ENCODE data around the gene CCDC154.
A peak's percentile ranks its signal among the peaks of the same experiment; 100 is the strongest.

CCDC154 gene

DNA sequence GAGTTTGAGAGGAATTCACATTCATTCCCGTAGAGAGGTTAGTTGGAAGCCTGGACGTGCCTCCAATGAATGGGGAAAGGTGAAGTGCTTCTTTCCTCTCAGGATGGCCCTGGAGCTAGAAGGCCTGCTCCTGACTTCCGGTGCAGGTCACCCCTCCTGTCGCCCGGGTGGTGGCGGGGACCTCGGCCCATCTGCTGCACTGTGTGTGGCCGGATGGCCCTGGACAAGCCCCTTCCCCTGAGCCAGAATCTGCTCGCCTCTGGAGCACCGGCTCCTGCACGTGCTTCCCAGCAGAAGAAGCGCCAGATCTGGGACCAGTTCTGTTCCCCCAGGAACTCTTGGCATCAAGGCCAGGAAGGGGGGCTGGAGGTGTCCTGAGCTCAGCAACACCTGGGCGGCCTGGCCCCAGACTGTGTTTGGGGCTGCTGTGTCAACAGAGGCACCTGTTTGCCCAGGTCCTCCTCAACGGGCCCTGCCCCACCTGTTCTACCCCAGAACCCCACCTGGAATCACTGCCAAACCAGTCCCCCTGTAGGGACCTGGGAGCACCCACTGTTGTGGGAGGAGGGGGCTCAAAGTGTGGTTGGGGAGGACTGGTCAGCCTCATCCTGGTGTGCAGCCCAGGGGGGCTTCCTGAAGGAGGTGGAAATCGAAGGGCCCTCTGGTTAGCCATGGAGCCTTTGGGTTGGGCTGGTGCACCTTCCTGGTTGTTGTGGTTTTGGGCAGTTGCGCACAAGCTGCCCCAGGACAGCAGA, 18.6 kb downstream of the CCDC154 start:
- no peak overlapping the region for H3K4me3 ChIP-seq (ENCODE audit: low read length)
- H3K27ac ChIP-seq (ENCODE audit: low read depth, low read length) = no peak overlapping the region
- no peaks in the 10 kb centered on the region for H3K4me1 ChIP-seq (ENCODE audit: insufficient read depth, low read length)
- H3K9ac ChIP-seq (ENCODE audit: low read depth, low read length) = no peak overlapping the region
- H3K9me3 ChIP-seq (ENCODE audit: insufficient read depth, low read depth, low read length) = no peaks in the 10 kb centered on the region
- no peaks in the 10 kb centered on the region for H3K27me3 ChIP-seq (ENCODE audit: insufficient read depth, low read length)
- WGBS = 92% methylated on average over 16 of the region's 16 CpGs
- no peaks in the 10 kb centered on the region for H3K36me3 ChIP-seq (ENCODE audit: insufficient read depth, low read length)

DNA sequence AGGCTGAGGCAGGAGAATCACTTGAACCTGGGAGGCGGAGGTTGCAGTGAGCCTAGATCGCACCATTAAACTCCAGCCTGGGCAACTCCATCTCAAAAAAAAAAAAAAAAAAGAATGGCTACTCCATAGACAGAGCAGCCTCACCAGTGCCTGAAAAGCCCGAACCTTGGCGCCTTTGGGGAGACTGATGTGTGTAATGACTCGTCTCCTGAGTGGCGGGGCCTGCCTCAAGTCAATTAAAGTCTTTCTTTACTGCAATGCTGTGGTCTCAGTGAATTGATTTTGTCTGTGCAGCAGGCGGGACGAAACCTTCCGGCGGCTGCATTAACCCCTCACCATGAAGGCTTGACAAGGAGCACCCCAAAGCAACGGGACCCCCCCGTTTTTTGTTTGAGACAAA, 20.3 kb downstream of the CCDC154 start:
- no peak overlapping the region for H3K4me3 ChIP-seq (ENCODE audit: low read length)
- no peaks in the 10 kb centered on the region; the same call in 1 of the 2 replicates for H3K36me3 ChIP-seq (ENCODE audit: insufficient read depth, low read length)
- no peaks in the 10 kb centered on the region for H3K9me3 ChIP-seq (ENCODE audit: insufficient read depth, low read depth, low read length)
- no peak overlapping the region for H3K9ac ChIP-seq (ENCODE audit: low read depth, low read length)
- no peak overlapping the region for H3K27ac ChIP-seq (ENCODE audit: low read depth, low read length)
- no peaks in the 10 kb centered on the region for H3K27me3 ChIP-seq (ENCODE audit: insufficient read depth, low read length)
- peaks cover 4% of the 10 kb centered on the region; the same call in 1 of the 2 replicates for H3K4me1 ChIP-seq (ENCODE audit: insufficient read depth, low read length)
- WGBS = 93% methylated on average over 12 of the region's 12 CpGs

DNA sequence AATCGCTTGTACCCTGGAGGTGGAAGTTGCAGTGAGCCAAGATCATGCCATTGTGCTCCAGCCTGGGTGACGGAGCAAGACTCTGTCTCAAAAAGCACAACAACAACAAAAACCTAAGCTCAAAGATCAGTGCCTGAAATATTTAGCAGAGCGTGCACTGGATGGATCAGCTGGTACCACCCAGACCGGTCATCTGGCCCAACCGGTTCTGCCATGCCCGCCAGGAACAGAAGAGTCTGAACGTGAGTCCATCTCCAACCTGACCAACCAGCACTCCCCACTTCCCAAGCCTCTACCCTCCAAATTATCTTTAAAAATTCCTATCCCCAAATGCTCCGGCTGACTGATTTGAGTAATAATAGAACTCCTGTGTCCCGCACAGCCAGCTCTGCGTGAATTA, 22.3 kb downstream of the CCDC154 start:
- no peak overlapping the region for H3K9ac ChIP-seq (ENCODE audit: low read depth, low read length)
- peaks cover 4% of the 10 kb centered on the region; the same call in 1 of the 2 replicates for H3K36me3 ChIP-seq (ENCODE audit: insufficient read depth, low read length)
- no peaks in the 10 kb centered on the region for H3K9me3 ChIP-seq (ENCODE audit: insufficient read depth, low read depth, low read length)
- 96% methylated on average over 10 of the region's 10 CpGs for WGBS
- no peak overlapping the region for H3K4me3 ChIP-seq (ENCODE audit: low read length)
- H3K4me1 ChIP-seq (ENCODE audit: insufficient read depth, low read length) = peaks cover 4% of the 10 kb centered on the region; the same call in 1 of the 2 replicates
- H3K27ac ChIP-seq (ENCODE audit: low read depth, low read length) = no peak overlapping the region
- no peaks in the 10 kb centered on the region for H3K27me3 ChIP-seq (ENCODE audit: insufficient read depth, low read length)

DNA sequence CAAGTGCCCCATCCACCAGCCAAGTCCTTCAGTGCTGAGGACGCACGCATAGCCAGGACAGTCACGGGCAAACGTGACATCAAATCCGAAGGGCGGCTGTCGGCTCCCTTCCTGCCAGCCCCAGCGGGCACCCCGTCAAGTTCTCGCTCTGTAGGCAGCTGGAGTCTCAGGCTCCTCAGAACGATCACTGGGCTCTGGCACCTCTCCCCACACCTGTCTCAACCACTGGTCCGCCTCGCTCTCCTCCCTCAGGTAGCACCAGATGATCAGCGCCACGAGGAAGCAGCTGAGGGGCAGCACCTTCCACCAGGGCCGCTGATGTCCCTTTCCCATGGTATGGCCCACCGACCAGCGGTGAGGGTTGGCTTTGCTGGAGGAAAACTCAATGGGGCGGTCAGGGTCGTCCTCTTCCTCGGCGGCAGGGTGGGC, 24.2 kb downstream of the CCDC154 start:
- H3K9me3 ChIP-seq (ENCODE audit: insufficient read depth, low read depth, low read length) = no peaks in the 10 kb centered on the region
- H3K4me1 ChIP-seq (ENCODE audit: insufficient read depth, low read length) = peaks cover 4% of the 10 kb centered on the region; the same call in 1 of the 2 replicates
- H3K36me3 ChIP-seq (ENCODE audit: insufficient read depth, low read length) = peaks cover 4% of the 10 kb centered on the region; the same call in 1 of the 2 replicates
- WGBS = 3% methylated on average over 22 of the region's 22 CpGs
- H3K4me3 ChIP-seq (ENCODE audit: low read length) = peak overlapping the region; percentile 88
- H3K27ac ChIP-seq (ENCODE audit: low read depth, low read length) = peak overlapping the region; percentile 54
- no peaks in the 10 kb centered on the region for H3K27me3 ChIP-seq (ENCODE audit: insufficient read depth, low read length)
- peak overlapping the region; percentile 75 for H3K9ac ChIP-seq (ENCODE audit: low read depth, low read length)

DNA sequence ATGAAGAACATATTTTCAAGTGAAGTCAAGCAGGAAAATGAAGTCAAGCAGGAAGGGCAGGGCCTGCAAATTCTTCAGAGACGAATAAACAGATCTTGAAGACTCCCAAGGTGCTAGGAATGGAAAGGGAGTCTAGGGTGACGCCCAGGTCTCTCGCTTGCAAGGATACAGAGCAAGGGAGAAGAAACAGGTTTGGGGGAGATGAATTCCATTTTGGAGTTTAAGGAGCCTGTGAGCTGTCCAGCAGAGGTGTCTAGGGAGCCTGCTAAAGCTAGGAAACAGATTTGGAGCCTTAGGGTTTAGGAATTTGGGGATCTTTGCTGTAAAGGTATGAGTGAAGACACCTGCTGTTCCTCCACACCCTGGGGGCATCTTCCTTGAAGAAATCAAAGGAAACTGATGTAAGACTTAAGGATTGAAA, 27.8 kb downstream of the CCDC154 start:
- Histone ChIP-seq H3K27ac (ENCODE audit: low read depth, low read length) (no peak overlapping the region), H3K9me3 (ENCODE audit: insufficient read depth, low read depth, low read length) (no peaks in the 10 kb centered on the region), H3K36me3 (ENCODE audit: insufficient read depth, low read length) (peaks cover 8% of the 10 kb centered on the region), H3K4me3 (ENCODE audit: low read length) (no peak overlapping the region), H3K27me3 (ENCODE audit: insufficient read depth, low read length) (no peaks in the 10 kb centered on the region), H3K4me1 (ENCODE audit: insufficient read depth, low read length) (peaks cover 4% of the 10 kb centered on the region; the same call in 1 of the 2 replicates), H3K9ac (ENCODE audit: low read depth, low read length) (no peak overlapping the region)
- 89% methylated on average over 3 of the region's 3 CpGs for WGBS

DNA sequence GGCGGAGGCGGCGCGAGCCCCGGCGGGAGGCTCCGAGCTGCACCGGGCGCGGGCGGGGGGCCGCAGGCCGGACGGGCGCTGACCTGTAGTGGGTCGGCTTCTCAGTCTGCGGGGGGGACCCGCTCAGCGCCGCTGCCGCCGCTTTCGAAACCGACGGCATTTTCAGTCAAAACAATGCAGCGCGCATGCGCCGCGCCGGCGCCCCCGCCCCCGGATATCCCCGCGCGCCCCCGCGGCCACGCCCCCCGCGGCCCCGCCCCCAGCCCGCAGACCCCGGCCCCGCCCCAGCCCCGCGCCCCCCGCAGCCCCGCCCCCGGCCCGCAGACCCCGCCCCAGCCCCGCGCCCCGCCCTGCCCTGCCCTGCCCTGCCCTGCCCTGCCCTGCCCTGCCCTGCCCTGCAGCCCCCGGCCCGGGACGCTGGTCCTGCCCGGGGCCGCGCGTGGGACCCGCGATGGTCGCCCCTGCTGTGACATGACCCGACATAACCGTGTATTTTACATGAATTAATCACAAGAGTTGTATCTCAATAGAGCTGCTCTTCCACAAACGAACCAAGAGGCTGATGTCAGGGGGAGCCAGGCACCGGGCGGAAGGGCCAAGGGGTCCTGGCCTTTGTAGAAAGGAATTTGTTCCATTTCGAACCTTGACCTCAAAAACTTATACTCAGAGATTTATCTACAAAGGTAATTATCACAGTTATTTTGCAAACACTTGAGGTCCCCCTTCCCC, 29.7 kb downstream of the CCDC154 start, which contains the start of gene UNKL:
TSS of gene UNKL (minus strand) at position 173 of the 729 bp plus-strand sequence. CDS start at position 160, 13 bp downstream.
- no peaks in the 10 kb centered on the region for H3K27me3 ChIP-seq (ENCODE audit: insufficient read depth, low read length)
- H3K36me3 ChIP-seq (ENCODE audit: insufficient read depth, low read length) = peaks cover 11% of the 10 kb centered on the region
- no peaks in the 10 kb centered on the region for H3K9me3 ChIP-seq (ENCODE audit: insufficient read depth, low read depth, low read length)
- H3K9ac ChIP-seq (ENCODE audit: low read depth, low read length) = peak within 1 kb of the TSS; percentile 69
- H3K4me1 ChIP-seq (ENCODE audit: insufficient read depth, low read length) = peaks cover 2% of the 10 kb centered on the region; the same call in 1 of the 2 replicates
- H3K27ac ChIP-seq (ENCODE audit: low read depth, low read length) = peak within 1 kb of the TSS; percentile 46; the same call in 1 of the 2 replicates
- 4% methylated on average over 66 of the region's 72 CpGs for WGBS
- peak within 1 kb of the TSS; percentile 78 for H3K4me3 ChIP-seq (ENCODE audit: low read length)

DNA sequence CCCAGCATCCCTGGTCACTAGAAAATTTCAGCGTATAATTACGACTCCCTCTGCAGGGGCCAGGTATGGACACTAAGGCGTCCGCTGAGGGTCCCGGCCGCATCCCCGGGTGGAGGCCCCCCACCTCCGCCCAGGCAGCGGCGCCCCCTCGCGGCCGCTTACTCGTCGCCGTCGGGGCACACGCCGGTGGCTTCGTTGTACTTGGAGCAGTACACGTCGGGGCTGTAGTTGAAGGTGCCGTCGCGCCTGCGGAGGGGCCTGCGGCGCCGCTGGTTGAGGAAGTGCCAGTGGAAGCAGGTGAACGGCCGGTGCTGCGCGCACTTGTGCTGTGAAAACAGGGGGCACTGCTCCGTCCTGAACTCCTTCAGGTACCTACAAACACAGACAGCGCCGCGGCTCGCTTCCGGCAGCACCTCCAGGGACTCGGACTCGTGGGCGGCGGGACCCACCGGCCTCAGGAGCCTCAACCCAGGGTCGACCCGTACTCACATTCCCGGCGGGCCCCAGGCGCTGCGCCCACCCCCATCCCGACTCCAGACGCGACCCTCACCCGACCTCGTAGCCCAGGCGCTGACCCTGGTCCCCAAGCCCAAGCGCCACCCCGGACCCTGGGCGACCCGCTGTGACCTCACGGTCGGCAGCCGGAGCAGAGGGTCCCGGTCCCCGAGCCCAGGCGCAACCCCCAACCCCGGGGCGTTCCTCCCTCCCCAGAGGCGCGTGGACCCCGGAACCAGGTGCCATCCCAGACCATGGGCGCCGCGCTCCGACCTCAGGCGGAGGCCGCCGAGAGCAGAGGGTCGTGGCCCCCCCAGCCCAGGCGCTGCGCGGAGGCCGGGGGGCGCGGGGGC, 30.4 kb downstream of the CCDC154 start:
- peak overlapping the region; percentile 69 for H3K9ac ChIP-seq (ENCODE audit: low read depth, low read length)

DNA sequence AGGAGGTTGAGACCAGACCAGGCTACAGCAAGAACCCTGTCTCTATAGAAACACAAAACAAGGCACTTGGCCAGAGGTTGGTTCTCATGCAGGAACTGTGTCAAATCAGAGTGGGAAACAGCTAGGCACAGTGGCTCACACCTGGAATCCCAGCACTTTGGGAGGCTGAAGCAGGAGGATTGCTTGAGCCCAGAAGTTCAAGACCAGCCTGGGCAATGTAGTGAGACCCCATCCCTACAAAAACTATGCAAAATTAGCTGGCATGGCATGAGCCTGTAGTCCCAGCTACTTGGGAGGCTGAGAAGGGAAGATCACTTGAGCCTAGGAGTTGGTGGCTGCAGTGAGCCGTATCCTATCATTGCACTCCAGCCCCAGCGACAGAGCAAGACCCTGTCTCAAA, 31.5 kb downstream of the CCDC154 start:
- H3K4me1 ChIP-seq (ENCODE audit: insufficient read depth, low read length) = no peaks in the 10 kb centered on the region; the same call in 1 of the 2 replicates
- no peak overlapping the region for H3K4me3 ChIP-seq (ENCODE audit: low read length)
- H3K9ac ChIP-seq (ENCODE audit: low read depth, low read length) = no peak overlapping the region
- no peaks in the 10 kb centered on the region for H3K9me3 ChIP-seq (ENCODE audit: insufficient read depth, low read depth, low read length)
- WGBS = 100% methylated on average over 1 of the region's 2 CpGs
- H3K27me3 ChIP-seq (ENCODE audit: insufficient read depth, low read length) = no peaks in the 10 kb centered on the region
- H3K36me3 ChIP-seq (ENCODE audit: insufficient read depth, low read length) = peaks cover 8% of the 10 kb centered on the region; the same call in 1 of the 2 replicates
- no peak overlapping the region for H3K27ac ChIP-seq (ENCODE audit: low read depth, low read length)

More for the DNA sequence above, 30.4 kb downstream of the CCDC154 start:
- Histone ChIP-seq H3K4me1 (ENCODE audit: insufficient read depth, low read length) (no peaks in the 10 kb centered on the region; the same call in 1 of the 2 replicates), H3K27ac (ENCODE audit: low read depth, low read length) (peak overlapping the region; percentile 46; the same call in 1 of the 2 replicates), H3K36me3 (ENCODE audit: insufficient read depth, low read length) (peaks cover 11% of the 10 kb centered on the region), H3K9me3 (ENCODE audit: insufficient read depth, low read depth, low read length) (no peaks in the 10 kb centered on the region), H3K27me3 (ENCODE audit: insufficient read depth, low read length) (no peaks in the 10 kb centered on the region), H3K4me3 (ENCODE audit: low read length) (peak overlapping the region; percentile 78)
- 4% methylated on average over 85 of the region's 85 CpGs for WGBS

DNA sequence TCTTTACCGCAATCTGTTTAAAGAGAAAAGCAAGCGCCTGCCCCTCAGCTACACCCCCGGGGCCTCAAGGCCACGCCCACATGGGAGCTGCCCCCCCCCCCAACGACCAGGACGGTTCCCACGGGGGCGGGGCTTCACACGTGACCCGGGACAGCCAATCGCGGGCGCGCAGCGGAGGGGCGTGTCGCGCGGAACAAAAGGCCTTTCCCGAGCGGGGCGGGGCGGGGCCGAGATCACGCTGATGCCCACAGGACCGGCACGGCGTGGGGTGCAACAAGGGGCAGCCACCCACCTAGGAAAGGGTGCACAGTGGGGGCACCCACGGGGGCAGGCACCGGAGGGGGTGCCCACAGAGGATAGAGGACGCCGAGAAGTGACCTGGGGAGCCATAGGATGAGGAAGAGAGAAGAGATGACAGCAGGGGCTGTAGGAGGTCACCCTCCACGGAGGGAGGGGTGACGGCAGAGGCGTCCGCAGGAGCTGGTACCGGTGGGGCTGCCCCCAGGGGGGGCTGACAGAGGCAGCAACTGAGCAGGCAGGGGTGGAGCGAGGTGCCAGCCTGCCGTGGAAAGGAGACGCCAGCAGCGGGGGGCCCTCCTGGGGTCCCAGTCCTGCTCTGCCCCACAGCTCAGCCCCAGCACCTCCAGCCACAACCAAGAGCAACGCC, 36.1 kb downstream of the CCDC154 start:
- peak overlapping the region; percentile 92 for H3K4me3 ChIP-seq (ENCODE audit: low read length)
- peaks cover 8% of the 10 kb centered on the region; the same call in 1 of the 2 replicates for H3K36me3 ChIP-seq (ENCODE audit: insufficient read depth, low read length)
- H3K9me3 ChIP-seq (ENCODE audit: insufficient read depth, low read depth, low read length) = no peaks in the 10 kb centered on the region
- no peaks in the 10 kb centered on the region for H3K27me3 ChIP-seq (ENCODE audit: insufficient read depth, low read length)
- H3K9ac ChIP-seq (ENCODE audit: low read depth, low read length) = peak overlapping the region; percentile 67
- 3% methylated on average over 40 of the region's 42 CpGs for WGBS
- H3K27ac ChIP-seq (ENCODE audit: low read depth, low read length) = no peak overlapping the region
- no peaks in the 10 kb centered on the region for H3K4me1 ChIP-seq (ENCODE audit: insufficient read depth, low read length)

DNA sequence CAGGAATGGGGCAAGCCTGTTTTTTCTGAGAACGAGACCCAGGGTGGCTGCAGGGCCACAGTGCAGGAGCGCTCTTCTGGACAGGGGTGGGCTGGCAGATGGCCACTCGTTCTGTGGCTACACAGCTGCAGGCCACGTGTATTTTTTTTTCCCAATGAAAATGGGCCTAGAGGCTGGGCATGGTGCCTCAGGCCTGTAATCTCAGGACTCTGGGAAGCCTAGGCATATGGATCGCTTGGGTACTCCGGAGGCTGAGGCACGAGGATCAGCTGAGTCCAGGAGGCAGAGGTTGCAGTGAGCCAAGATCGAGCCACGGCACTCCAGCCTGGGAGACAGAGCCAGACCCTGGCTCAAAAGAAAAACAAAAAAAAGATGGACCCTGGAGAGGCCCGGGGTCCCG, 36.6 kb downstream of the CCDC154 start:
- WGBS = 62% methylated on average over 11 of the region's 11 CpGs
- H3K9ac ChIP-seq (ENCODE audit: low read depth, low read length) = peak overlapping the region; percentile 39; the same call in 1 of the 2 replicates

More for the DNA sequence above, 36.6 kb downstream of the CCDC154 start:
- Histone ChIP-seq H3K4me3 (ENCODE audit: low read length) (peak overlapping the region; percentile 92), H3K27me3 (ENCODE audit: insufficient read depth, low read length) (no peaks in the 10 kb centered on the region), H3K36me3 (ENCODE audit: insufficient read depth, low read length) (peaks cover 6% of the 10 kb centered on the region; the same call in 1 of the 2 replicates), H3K27ac (ENCODE audit: low read depth, low read length) (peak overlapping the region; percentile 58; the same call in 1 of the 2 replicates), H3K9me3 (ENCODE audit: insufficient read depth, low read depth, low read length) (no peaks in the 10 kb centered on the region), H3K4me1 (ENCODE audit: insufficient read depth, low read length) (no peaks in the 10 kb centered on the region)
